EH (cell line): ENCODE results near the gene NOTCH2.
A peak's percentile ranks its signal among the peaks of the same experiment; 100 is the strongest.

Experiments used
- DNase-seq: peaks from one replicate; pipeline ENCODE4 v3.0.0-alpha.2; 2015; ENCODE audit warnings: low read depth

Gene NOTCH2

GRCh38 chr1:119906927-119907652 lies 162.4 kb downstream of the NOTCH2 start:
- DNase-seq = no peak

- DNase-seq = peak; percentile 18
These were observed 166.0 kb downstream of the NOTCH2 start for GRCh38 chr1:119903443-119903835.

GRCh38 chr1:119902775-119903442 lies 166.6 kb downstream of the NOTCH2 start:
- DNase-seq = no peak

GRCh38 chr1:119898981-119899720 lies 170.3 kb downstream of the NOTCH2 start:
- DNase-seq = no peak

- no peak for DNase-seq
These were observed 170.9 kb downstream of the NOTCH2 start for GRCh38 chr1:119898530-119898929.

- no peak for DNase-seq
These were observed 173.2 kb downstream of the NOTCH2 start, which contains the start of gene ADAM30 for GRCh38 chr1:119896303-119896702. ADAM30 (minus strand) TSS chr1:119896515; CDS start chr1:119896336, 179 bp downstream.

- no peak for DNase-seq
These were observed 174.4 kb downstream of the NOTCH2 start for GRCh38 chr1:119895102-119895501.

- no peak for DNase-seq
These were observed 175.4 kb downstream of the NOTCH2 start for GRCh38 chr1:119893827-119894700.

GRCh38 chr1:119893238-119893791 lies 176.1 kb downstream of the NOTCH2 start:
- DNase-seq = no peak

GRCh38 chr1:119891386-119891785 lies 178.1 kb downstream of the NOTCH2 start:
- no peak for DNase-seq

GRCh38 chr1:119888476-119888875 lies 181.0 kb downstream of the NOTCH2 start:
- DNase-seq = no peak

- DNase-seq = no peak
These were observed 182.0 kb downstream of the NOTCH2 start for GRCh38 chr1:119887427-119887826.

- DNase-seq = peak; percentile 59
These were observed 183.3 kb downstream of the NOTCH2 start for GRCh38 chr1:119885903-119886783.

- DNase-seq = no peak
These were observed 184.8 kb downstream of the NOTCH2 start for GRCh38 chr1:119884711-119885110.

- no peak for DNase-seq
These were observed 185.6 kb downstream of the NOTCH2 start for GRCh38 chr1:119883826-119884225.

GRCh38 chr1:119882132-119883049 lies 187.1 kb downstream of the NOTCH2 start:
- DNase-seq = peak; percentile 38

GRCh38 chr1:119879510-119880434 lies 189.7 kb downstream of the NOTCH2 start:
- DNase-seq = no peak

GRCh38 chr1:119878171-119878570 lies 191.3 kb downstream of the NOTCH2 start:
- DNase-seq = no peak
